AG09319 (cell line): ENCODE measurements around the gene METTL24.

ENCODE experiments used
- DNase-seq: peaks from one replicate; pipeline ENCODE4 v3.0.0-alpha.2; 2010; ENCODE audit warnings: low read depth; ENCODE audit errors: extremely low read depth
- CTCF ChIP-seq: IDR thresholded peaks from 2 replicates; pipeline ENCODE4 v1.5.1; 2011; ENCODE audit warnings: low read depth, mild to moderate bottlenecking, inconsistent platforms, low read length, moderate library complexity

METTL24 gene

DNA sequence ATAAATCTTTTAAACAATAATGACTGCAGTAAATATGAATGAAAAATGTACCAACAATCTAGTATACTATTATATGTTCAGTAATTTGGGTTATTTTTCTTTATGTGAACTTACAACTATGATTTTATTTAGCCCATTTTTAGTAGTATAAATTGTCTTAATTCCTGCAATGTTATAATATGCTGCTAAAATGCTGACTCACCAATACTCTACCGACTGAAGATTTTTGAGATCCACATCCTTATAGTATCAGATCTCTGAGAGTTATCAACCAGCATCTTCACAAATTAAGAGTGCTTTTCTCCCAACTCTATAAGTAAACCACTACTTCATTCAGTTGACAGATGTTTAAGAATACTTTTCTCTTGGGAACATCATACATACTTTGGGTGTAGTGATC is 161.3 kb downstream of the METTL24 start:
- no peak for TF ChIP-seq CTCF
- DNase-seq, result no peak

GRCh38 chr6:110195639-110196038 is 162.5 kb downstream of the METTL24 start:
- no peak for TF ChIP-seq CTCF
- DNase-seq, result no peak
